GM18858 (cell line): Measurements from ENCODE around the gene C9.
"Not testable (repeated sequence)": the region's sequence is repeated elsewhere in the genome, so short reads cannot be mapped to it uniquely, and the experiment has no call there.

Experiments used
- ATAC-seq: cut with Tn5 transposase; IDR thresholded peaks from one replicate; pipeline ENCODE4 v1.9.1; 2021; ENCODE audit not compliant: unreplicated experiment

The C9 gene

DNA sequence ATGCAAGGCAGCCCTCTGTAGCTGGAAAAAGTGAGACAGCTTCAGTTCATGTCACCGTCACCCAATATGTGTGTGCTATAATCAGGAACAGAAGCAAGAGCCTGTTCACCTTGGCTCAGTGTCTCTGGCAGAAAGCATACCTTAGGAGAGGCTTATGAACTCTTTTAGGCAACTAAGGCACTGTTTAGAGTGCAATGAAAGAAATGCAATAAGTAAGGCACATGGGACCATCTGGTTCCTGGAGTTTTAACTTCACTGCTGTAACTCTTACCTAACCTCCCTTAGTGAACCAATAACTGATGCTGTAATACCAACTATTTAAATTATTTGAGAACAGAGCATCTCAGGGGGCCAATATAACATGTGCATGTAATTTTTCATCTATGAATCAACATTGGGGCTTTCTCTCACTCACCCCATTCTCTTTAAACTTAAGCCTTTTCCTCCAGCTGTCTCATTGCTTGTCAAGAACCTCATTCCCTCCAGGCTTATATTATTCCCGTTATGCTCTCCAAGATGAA is 32.4 kb downstream of the C9 start:
- ATAC-seq = no peak

DNA sequence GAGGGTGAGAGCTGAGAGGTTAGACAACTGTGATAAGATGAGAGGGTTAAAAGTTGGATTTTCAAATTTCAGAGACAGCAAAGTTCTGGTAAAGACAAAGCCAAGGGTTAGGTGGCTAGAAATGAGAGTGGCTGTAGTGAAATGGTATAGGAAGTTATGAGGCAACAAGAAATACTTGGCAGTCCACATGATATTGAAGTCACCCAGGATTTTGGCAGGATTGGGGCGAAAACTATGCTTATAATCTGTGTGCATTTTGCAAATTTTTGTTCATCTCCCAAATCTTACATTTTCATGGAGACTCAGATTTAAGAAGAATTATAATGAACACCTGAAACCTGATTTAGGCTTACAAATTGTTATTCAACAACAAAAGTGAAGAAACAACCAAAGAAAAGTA is 35.6 kb downstream of the C9 start:
- no peak for ATAC-seq

DNA sequence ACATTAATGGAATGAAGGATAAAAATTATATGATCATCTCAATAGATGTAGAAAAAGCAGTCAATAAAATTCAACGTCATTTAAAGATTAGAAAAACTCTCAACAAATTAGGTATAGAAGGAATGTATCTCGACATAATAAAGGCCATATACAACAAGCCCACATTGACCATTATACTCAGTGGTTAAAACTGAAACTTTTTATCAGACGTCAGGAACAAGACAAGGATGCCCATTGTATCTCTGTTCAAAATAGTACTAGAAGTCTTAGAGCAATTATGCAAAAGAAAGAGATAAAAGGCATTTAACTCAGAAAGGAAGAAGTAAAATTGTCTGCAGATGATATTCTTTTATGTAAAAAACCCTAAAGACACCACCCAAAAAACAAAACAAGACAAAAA is 40.8 kb downstream of the C9 start:
- ATAC-seq = no peak

DNA sequence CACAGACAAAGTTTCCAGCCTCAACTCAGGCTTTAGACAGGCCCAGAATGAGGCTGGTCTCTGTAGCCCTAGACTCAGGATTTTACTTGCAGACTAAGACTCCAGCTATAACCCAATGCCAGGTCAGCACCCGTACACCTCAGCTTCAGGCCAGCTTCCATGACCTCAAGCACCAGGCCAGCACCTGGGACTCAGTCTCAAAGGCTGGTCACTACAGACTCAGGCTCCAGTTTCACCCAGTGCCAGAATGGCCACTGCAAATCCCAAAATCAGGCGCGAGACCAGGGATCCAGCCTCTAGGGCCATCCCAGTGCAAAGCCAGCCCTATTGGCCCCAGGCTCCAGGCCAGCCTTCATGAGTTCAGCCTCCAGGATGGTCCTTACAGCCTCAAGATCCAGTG is 44.9 kb downstream of the C9 start:
- no peak for ATAC-seq

DNA sequence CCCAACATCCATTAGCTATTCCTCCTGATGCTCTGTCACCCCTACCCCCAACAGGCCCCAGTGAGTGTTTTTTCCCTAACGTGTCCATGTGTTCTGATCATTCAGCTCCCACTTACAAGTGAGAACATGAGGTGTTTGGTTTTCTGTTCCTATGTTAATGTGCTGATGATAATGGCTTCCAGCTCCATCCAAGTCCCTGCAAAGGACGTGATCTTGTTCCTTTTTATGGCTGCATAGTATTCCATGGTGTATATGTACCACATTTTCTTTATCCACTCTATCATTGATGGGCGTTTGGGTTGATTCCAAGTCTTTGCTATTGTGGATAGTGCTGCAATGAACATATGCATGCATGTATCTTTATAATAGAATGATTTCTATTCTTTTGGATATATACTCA is 47.8 kb downstream of the C9 start:
- not testable (repeated sequence) for ATAC-seq

DNA sequence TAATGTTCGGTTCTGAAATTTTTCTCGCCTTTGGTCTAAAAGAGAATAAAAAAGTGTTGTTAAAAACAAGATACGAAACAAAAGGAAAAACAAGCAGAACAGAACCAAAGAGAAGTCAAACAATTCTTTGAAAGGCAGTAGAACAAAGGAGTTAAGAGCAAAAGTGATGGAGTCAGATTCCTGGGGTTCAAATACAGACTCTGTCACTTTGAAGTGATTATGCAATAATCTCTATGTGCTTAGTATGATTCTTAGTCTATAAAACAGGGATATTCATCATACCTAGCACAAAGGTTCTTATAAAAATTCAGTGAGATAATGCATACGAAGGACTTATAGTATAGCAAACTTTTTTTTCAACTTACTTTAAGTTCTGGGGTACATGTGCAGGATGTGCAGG is 48.3 kb downstream of the C9 start:
- no peak for ATAC-seq

DNA sequence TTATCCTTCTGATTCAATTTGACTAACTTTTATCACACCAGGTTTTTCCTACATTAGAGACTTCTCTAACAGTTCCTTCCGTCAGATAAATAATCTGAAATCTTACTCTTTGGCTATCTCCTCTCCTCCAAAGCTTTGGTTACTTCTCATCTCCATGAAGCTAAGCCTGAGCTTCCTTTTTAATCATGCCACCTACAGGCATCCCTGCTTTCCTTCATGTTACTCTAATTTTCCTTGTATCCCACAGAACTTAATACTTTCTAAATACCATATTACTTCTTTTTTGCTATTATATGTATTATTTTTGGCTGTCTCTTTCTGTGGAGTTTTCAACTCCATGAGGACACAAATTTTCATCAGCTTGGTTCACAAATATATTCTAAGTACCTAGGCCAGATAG is 49.7 kb downstream of the C9 start:
- ATAC-seq = no peak

DNA sequence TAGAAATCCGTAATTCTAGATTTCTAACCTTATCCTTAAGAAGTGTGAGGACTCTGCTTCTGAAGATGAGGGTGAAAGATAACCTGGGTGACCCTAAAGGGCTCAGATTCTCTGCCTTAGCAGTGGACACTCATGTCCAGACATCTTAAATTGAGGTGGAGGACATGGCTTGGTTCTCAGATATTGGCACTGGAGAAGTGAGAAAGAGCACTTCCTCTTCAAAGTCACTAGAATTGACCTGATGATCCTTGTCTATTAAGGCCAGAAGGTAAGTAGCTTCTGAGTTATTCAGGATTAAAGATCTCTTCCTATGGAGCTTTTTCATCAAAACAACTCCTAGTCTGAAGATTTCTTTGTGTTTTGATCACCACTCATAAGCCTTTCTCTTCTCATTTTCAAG is 54.8 kb downstream of the C9 start:
- ATAC-seq = no peak

DNA sequence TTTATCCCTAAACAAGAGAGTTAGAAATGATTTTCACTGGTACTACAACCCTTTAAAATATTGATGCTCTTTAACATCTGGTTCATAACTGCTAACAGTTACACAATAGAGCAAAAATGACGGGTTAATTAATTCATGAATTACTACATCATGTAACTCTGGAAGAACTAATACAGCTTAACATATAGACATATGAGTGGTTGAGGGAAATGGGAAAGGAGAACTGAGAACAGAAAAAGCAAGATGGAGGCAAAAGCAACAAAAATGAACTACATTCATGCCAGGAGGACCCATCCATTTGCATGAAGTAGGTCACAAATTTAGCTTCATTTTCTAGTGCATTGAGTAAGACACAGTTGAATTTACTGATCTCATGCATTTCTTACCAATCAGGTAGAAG is 61.8 kb downstream of the C9 start:
- peak; percentile 84 for ATAC-seq

DNA sequence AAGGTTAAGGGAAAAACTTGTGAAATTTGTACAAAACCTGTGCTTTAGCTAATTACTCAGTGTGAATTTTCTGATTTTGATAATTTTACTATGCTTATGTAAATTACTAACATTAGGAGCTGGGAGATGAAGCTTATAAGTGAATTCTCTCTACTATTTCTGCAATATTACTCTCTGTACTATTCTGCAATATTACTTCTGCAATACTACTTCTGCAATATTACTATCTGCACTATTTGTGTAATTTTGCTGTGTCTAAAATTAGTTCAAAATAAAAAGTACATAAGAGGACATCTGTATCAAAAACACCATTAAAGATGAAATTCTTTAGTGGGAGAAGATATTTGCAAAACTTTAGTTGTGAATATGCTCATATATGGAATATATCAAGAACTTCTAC is 62.9 kb downstream of the C9 start:
- no peak for ATAC-seq

DNA sequence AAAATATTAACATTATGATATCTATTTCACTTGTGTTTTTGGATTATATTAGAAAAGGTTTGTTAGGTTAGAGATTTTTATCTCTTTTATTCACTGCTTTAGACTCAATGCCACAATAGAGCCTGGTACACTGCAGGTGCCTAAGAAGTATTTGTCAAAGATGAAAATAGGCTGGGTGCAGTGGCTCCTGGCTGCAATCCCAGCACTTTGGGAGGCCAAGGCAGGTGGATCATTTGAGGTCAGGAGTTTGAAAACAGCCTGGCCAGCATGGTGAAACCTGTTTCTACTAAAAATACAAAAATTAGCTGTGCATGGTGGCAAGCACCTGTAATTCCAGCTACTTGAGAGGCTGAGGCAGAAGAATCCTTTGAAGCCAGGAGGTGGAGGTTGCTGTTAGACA is 64.3 kb downstream of the C9 start:
- ATAC-seq = no peak

DNA sequence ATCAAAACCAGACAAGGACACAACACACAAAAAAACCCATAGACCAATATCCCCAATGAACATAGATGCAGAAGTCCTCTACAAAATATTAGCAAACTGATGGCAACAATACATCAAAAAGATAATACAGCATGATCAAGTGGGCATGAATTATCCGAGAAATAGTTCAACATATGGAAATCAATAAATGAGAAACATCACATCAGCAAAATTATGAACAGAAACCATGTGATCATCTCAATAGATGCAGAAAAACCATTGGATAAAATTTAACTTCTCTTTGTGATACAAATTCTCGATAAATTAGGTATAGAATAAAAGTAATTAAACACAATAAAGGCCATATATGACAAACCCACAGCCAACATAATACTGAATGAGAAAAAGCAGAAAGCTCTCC is 69.6 kb downstream of the C9 start:
- ATAC-seq = no peak

DNA sequence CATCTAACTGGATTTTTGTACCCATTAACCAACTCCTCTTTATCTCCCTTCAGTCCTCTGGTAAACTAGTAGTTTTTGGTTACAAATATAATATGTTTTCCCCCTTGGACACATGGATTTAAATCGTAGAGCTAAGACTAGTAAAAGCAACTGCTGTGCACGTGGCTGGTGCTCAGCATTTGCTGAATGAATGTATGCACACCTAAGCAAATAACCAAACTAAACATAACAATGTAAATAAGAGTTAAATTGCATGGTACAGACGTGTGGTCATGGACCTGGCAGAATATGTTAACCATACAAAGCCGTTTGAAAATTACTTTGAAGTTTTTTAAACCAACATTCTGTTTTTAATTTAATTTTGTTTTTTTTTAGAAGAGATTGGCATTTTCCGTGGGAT is 79.7 kb downstream of the C9 start:
- no peak for ATAC-seq

DNA sequence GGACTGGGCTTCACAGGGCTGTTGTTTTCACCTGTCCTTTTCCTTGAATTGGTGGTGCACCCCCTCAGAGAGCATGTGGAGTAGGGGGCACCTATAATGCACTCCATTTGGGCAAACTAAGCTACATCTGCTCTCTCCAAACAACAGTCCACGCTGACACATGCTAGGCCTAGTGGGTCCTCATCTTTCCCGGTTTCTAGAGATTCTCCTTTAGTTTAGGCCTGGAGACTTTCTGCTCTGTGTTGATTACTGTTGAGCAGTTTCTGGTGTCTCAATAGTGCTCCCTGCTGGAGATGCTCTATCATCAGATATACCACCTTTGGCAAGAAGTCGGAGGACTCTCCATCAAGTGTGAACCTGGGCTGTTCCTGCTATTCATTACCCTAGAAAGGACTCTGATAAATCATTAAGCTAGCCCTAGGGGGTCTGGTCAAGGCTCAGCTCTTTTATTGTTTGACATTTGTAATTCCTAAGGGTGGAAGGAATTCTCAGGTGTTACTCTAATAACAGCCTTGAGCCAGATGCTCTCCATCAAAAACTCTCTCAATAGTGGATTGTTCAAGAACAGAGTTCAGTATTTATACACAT is 81.0 kb downstream of the C9 start:
- peak; percentile 90 for ATAC-seq

DNA sequence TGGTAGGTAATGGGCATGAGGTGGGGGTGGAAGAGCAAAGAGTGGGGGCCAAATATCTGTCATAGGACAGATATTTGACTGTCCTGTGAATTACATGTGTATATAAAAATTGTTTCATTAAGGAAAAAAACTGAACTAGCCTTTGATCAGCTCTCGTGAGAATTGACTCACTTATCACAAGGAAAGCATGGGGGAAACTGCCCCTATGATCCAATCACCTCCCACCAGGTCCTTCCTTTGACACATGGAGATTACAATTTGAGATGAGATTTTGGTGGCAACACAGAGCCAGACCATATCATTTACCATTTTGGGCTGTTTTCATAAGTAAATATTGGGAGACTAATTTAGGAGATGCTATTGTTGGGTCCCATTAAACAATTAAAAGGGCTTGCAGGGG is 81.7 kb downstream of the C9 start:
- ATAC-seq = no peak

DNA sequence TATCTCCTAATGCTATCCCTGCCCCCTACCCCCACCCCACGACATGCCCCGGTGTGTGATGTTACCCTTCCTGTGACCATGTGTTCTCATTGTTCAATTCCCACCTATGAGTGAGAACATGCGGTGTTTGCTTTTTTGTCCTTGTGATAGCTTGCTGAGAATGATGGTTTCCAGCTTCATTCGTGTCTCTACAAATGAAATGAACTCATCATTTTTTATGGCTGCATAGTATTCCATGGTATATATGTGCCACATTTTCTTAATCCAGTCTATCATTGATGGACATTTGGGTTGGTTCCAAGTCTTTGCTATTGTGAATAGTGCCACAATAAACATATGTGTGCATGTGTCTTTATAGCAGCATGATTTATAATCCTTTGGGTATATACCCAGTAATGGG is 88.4 kb downstream of the C9 start:
- not testable (repeated sequence) for ATAC-seq

DNA sequence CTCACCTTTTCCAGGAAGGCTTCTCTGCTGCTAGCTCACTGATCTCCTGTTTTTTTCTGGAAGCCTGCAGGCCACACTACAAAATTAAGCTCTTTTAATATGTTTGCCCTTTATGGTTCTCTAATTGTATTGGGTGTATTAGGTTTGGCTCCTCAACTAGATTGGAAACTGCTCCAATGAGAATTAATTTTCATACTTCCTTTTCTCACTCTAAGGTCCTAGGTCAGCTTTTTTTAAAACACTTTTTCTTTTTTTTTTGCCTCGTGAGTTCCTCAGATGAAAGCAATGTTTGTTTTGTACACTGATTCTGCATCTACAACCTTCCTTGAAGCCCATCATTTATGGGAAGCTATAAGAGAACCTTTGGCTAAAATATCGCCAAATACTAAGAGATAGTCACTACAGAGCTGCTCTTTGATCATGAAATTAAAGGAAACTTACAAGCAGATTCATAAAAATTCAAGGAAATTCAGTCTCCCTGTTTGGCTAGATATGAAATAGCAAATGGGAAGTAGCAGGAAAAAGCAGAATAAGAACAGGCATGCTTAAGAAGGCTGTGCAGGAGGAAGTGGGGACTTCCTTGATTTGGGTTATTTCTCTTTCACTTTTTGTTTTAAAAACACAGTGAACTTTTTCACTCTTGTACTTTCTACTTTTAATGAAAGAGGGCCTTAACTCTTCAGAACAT is 89.8 kb downstream of the C9 start:
- peak; percentile 91 for ATAC-seq

DNA sequence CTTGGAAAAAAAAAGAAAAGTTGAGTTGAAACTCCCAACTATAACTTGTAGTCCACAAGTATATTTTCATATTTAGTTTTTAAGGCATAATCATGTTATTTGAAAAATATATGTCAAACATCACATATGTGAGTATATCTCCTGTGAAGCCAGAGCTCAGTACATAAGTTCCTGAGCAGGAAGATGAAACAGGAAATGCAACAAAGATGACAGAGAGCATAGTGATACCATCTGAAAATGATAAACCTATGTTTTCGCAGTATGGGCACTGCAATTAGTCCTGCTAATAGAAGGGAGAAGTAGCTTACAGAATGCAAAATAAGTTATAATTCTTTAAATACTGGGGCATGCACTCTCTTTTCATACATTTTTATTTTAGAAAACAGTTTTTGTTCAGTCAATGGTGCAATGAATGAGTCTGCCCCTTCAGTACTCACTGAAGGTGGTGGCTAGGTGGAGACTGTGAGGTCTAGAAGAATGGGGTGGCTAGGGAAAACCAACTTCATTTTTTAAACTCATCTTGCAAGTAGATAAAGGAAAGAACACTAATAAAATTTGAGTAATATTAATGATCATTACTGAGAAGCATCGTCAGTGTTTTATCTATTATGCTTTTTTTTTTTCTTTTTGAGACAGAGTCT is 90.9 kb downstream of the C9 start:
- ATAC-seq = no peak

DNA sequence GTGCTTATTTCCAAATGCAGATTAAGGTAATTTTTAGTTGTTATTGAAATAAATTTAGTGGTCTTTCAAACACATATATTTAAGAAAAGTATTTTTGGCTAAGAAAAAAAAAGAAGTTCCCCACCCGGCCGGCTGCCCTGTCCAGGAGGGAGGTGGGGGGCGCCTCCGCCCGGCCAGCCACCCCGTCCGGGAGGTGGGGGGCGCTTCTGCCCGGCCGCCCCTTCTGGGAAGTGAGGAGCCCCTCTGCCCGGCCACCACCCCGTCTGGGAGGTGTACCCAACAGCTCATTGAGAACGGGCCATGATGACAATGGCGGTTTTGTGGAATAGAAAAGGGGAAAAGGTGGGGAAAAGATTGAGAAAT is 91.4 kb downstream of the C9 start:
- ATAC-seq = not testable (repeated sequence)

DNA sequence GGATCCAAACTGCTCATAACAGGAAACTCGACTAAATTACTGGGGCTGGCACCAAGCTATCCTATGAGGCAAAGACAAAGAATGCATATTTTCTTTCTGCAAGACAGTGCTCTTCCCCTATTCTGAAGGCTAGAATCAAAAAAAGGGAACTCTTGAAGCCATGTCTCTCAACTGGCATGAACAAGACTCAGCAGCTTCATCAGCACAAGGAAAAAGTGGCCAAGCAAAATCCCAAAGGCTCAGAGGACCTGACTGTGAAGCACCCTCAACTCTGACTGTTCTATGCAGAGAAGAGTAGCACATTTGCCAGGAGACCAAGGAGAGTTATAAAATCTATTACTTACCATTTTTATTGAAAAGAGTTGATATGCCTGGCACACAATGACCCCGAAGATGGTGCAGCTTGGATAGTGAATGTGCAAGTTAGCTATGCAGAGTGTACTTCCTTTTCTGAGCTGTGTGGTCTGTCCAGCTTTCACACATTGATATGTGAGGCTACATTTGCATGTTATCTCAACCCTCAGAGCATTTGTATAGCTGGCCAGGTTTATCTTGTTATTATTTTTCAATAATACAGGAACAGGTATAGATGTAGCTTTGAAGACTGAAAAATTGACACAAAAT is 94.0 kb downstream of the C9 start:
- peak; percentile 61 for ATAC-seq

DNA sequence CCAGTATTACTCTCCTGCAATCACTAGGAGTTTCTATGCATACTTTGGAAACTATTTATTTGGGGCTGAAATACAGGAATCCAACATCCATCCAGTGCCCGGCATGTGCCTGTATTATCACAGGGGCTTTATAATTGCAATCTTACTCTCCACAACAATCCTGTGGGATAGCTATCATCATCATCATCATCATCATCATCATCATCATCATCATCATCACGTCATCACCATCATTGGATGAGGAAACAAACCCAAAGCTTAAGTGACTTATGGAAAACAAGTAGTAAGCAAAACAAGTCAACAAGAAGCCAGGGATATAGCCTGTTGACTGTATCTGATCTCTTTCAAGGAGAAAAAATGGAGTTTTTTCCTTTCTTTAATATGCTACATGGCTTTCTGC is 97.1 kb downstream of the C9 start:
- no peak for ATAC-seq

DNA sequence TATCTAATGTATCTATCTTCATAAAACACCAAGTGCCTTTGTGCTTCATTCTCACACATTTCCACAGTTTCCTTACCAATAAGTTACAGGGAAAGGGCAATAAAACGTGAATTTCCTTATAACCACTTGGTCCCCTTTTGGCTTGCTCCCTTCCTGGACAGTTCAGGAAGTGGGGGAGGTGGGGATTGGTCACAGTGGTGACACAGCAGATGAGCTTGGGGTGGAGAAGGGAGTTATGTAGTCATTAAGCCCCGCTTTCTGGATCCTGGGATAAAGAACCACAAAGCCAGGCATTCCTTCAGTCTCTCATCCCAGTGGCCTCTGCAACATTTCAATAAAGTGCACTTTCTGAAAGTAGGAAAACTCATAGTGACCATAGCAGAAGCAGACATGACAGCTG is 97.9 kb downstream of the C9 start:
- ATAC-seq = no peak
